ENCODE results near the gene MYO10. TPM values are rescaled to one million over a fixed set of nuclear protein-coding genes. Genes with fewer than 3 reads are reported as not detected.

The MYO10 gene
- total and polyA plus RNA-seq, 2 experiments from 2014 or later = 119 to 276 TPM

- ATAC-seq = no peak
Observed at GRCh38 chr5:16841416-16841815, 94.7 kb downstream of the MYO10 start.

More at GRCh38 chr5:16841416-16841815, 94.7 kb downstream of the MYO10 start:
- Histone ChIP-seq H3K4me1 (ENCODE audit: insufficient read depth) (peaks cover 5% of the 10 kb centered on the region; the same call in 1 of the 2 replicates), H3K4me3 (no peak overlapping the region), H4K20me1 (replicated peaks; ENCODE audit: insufficient read depth) (peaks cover 6% of the 10 kb centered on the region; the same call in 1 of the 2 replicates), H3F3A (replicated peaks; ENCODE audit: low read depth) (no peaks in the 10 kb centered on the region), H2AFZ (no peak overlapping the region), H3K4me2 (no peak overlapping the region), H3K9me2 (ENCODE audit: insufficient read depth) (no peaks in the 10 kb centered on the region), H3K27me3 (ENCODE audit: insufficient read depth) (no peaks in the 10 kb centered on the region), H3K27ac (ENCODE audit: low read depth) (no peak overlapping the region), H3K36me3 (ENCODE audit: insufficient read depth) (no peaks in the 10 kb centered on the region), H3K79me2 (replicated peaks; ENCODE audit: insufficient read depth) (peaks cover 4% of the 10 kb centered on the region; the same call in 1 of the 2 replicates)
- Mint-ChIP-seq H3K4me3 (no peak overlapping the region), H3K27ac (no peak overlapping the region), H3K9me3 (no peaks in the 10 kb centered on the region), H3K4me1 (peaks cover 22% of the 10 kb centered on the region), H3K36me3 (ENCODE audit: low read depth) (no peaks in the 10 kb centered on the region), H3K27me3 (ENCODE audit: insufficient read depth, low read depth, poor library complexity) (no peaks in the 10 kb centered on the region)
- TF ChIP-seq NANOG (IDR thresholded peaks at IDR 0.05; ENCODE audit: borderline replicate concordance) (no peak), JUNB (IDR thresholded peaks at IDR 0.05; ENCODE audit: unreplicated experiment) (no peak), ZNF462 (CRISPR knock-in tag; IDR thresholded peaks at IDR 0.05) (no peak), CREB1 (CRISPR knock-in tag; IDR thresholded peaks at IDR 0.05; ENCODE audit: low read depth) (no peak), STAT1 (IDR thresholded peaks at IDR 0.05; ENCODE audit: unreplicated experiment) (no peak), ZNF114 (CRISPR knock-in tag; IDR thresholded peaks at IDR 0.05) (no peak), EZH2 (IDR thresholded peaks at IDR 0.05; ENCODE audit: low read depth, unreplicated experiment) (no peak), EZH2phosphoT487 (IDR thresholded peaks at IDR 0.05; ENCODE audit: unreplicated experiment) (no peak), POLR2AphosphoS5 (IDR thresholded peaks at IDR 0.05; ENCODE audit: low read depth) (no peak), CTCF (conservative IDR thresholded peaks at IDR 0.05; ENCODE audit: low read depth in 2 of 2) (no peak)
- no peak for DNase-seq (ENCODE audit: low spot score)

Measured in GM23338 (cell line).